ENCODE results near the gene TET1.
"Not testable (repeated sequence)": the region's sequence is repeated elsewhere in the genome, so short reads cannot be mapped to it uniquely, and the experiment has no call there.

TET1 gene

DNA sequence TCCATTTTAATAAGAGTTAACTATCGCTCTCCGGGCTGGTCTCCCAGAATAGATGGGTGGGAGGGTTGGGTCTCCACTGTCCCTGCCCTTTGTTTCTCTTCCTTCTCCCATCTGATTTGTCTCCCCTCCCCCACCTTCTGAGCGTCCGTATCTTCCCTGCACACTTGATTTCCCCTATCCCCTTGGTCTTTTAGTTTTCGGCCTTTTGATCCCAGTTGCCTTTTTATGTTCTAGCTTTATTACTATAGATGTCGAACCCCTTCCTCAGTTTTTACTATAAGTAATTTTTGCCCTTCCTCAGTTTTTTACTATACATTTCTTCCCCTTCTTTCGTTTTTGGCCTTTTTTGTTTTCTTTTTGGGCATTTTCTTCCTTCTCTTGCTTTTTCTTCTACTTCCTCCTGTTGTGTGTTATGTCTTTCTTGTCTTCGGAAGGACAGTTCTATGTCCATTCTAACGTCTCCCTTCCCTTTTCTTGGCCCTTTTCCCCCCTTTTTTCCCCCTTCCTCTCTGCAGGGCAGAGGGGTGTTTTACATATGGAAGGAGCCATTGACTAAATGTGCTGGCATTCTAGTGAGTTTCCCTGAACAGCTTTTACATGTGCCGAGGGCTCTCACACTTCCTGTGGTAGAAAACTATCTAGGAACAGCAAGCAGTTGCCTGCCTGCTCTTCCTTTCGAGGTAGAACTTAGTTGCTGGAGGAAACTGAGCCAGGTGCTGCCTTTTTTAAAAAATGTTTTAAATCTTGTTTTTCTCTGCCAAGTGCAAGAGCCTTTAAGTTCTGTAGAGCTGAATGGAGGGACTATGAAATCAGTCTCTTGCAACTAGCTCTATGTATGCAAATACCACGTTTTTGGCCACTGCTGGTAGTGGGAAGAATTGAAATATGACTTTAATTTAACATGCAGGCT is 2.8 kb downstream of the TET1 start:
- DNase-seq (ENCODE audit: low read depth in 2 of 2) = no peak

DNA sequence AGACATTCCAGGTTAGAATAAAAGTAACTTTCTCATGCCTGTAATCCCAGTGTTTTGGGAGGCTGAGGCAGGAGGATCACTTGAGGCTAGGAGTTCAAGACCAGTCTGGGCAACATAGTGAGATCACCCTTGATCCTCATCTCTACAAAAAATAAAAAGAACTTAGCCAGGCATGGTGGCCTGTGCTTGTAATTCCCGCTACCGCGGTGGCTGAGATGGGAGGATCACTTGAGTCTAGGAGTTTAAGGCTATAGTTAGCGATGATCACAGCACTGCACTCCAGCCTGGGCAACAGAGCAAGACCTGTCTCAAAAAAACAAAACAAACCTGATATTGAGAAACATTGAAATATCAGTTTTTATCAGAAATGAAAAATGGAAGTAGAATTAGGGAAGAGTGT is 4.6 kb downstream of the TET1 start:
- DNase-seq (ENCODE audit: low read depth in 2 of 2) = no peak

DNA sequence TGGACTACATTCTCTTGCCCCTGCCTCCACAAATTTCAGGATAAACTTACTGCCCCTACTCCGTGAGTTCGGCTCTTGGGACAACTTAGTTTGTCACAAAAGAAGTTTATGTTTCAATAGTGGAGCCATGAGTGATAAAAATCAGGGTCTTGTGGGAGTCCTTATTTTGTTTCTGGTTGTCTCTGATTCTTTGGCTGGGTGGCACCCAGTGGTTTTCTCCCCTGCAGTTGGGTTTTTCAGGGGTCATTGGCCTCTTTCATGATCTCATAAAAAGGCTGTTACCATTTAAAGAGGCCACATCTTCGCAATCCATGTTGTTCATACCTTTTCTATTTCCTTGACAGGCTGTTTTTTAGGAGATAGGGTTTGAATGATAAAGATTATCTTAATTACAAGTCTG is 5.5 kb downstream of the TET1 start:
- DNase-seq (ENCODE audit: low read depth in 2 of 2) = no peak

- DNase-seq (ENCODE audit: low read depth in 2 of 2) = no peak
Measured at GRCh38 chr10:68566351-68566750, 6.2 kb downstream of the TET1 start.

DNA sequence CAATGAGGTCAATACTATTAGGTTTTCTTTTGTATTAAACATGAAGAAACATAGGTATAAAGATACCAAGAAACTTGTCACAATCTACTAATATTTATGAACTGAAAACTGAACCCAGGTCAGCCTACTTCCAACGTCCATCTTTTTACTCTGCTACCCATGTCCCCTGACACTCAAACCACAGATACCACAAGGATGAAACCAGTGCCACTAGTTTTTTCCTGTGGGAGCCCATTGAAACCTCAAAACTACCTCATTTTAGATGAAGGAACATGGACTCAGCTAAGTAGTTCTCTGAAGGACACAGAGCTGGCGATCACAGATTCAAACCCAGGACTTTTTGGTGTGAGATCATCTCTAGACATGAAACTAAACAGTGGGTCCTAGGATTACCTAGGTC is 6.8 kb downstream of the TET1 start:
- DNase-seq (ENCODE audit: low read depth in 2 of 2) = no peak

DNA sequence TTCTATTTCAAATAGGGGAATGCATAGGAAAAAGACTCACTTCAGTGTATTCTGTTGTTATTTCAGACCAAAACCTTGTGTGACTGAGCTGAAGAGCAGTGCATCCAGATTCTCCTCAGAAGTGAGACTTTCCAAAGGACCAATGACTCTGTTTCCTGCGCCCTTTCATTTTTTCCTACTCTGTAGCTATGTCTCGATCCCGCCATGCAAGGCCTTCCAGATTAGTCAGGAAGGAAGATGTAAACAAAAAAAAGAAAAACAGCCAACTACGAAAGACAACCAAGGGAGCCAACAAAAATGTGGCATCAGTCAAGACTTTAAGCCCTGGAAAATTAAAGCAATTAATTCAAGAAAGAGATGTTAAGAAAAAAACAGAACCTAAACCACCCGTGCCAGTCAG is 12.0 kb downstream of the TET1 start:
- no peak for DNase-seq (ENCODE audit: low read depth in 2 of 2)

- DNase-seq (ENCODE audit: low read depth in 2 of 2) = no peak
Measured at GRCh38 chr10:68574051-68574450, 13.9 kb downstream of the TET1 start.

- DNase-seq (ENCODE audit: low read depth in 2 of 2) = no peak
Measured at GRCh38 chr10:68576118-68576517, 16.0 kb downstream of the TET1 start.

- no peak for DNase-seq (ENCODE audit: low read depth in 2 of 2)
Measured at GRCh38 chr10:68578974-68579373, 18.8 kb downstream of the TET1 start.

DNA sequence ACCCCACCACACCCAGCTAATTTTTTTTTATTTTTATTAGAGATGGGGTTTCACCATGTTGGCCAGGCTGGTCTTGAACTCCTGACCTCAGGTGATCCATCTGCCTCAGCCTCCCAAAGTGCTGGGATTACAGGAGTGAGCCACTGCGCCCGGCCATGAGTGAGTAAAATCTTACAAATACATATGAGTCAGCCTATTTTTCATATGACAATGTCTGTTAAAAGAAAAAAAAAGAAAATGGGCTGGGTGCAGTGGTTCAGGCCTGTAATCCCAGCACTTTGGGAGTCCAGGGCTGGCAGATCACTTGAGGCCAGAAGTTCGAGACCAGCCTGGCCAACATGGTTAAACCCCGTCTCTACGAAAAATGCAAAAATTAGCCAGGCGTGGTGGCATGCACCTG is 24.1 kb downstream of the TET1 start:
- not testable (repeated sequence) for DNase-seq (ENCODE audit: low read depth in 2 of 2)

DNA sequence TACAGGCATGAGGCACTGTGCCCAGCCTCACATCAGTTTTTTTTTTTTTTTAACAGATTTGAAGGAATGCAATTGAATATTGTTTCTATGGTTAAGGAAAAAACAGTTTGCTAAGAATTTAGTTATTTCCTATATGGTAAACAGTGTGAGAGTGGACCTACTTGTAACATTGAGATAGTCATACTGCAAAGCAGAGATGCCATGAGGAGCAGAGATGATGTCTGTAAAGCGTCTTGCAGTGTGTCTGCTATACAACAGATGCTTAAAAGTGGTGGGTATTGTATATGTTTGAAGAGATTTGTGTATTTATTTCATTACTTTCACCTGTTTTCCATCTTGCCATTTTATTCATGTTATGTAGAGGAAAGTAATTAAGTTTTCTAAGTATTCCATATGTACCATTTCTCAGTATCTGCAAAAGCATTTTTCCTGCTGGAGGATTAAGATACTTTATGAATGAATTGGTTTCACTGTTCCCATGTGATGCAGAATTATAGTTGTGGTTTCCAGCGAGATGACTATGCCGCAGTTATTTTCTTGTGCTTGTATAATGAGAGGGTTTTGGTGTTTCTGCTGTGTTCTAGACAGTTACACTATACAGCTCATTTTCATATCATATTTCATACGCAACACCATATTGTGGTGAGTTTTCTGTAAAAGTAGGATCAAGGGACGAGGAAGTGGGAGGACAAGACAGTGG is 26.6 kb downstream of the TET1 start:
- DNase-seq (ENCODE audit: low read depth in 2 of 2) = no peak

DNA sequence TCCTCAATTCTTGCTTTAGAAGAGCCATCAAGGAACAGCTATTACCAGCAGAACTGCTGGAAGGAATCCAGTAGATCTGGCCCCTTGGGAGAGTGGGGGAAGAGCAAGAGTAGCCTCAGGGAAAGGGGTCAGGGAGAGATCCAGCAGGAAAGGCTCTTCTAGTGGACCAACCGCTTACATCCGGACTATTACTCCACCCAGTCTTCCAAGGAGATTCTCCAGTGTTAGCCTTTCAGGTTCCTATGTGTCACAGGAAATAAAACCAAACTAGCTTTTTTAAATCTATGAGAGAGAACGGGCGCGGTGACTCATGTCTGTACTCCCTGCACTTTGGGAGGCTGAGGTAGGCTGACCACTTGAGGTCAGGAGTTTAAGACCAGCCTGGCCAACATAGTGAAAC is 34.3 kb downstream of the TET1 start:
- DNase-seq (ENCODE audit: low read depth in 2 of 2) = no peak

DNA sequence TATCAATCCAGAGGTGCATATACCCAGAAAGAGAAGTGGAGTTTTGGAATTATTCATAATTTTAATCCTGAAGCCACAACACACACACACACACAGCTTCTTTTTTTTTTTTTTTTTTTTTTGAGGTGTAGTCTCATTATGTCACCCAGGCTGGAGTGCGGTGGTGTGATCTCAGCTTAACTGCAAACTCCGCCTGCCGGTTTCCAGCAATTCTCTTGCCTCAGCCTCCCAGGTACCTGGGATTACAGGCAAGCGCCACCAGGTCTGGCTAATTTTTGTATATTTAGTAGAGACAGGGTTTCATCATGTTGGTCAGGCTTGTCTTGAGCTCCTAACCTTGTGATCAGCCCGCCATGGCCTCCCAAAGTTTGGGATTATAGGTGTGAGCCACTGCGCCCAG is 35.4 kb downstream of the TET1 start:
- no peak for DNase-seq (ENCODE audit: low read depth in 2 of 2)

GRCh38 chr10:68597407-68597806 is 37.3 kb downstream of the TET1 start:
- DNase-seq (ENCODE audit: low read depth in 2 of 2) = no peak

DNA sequence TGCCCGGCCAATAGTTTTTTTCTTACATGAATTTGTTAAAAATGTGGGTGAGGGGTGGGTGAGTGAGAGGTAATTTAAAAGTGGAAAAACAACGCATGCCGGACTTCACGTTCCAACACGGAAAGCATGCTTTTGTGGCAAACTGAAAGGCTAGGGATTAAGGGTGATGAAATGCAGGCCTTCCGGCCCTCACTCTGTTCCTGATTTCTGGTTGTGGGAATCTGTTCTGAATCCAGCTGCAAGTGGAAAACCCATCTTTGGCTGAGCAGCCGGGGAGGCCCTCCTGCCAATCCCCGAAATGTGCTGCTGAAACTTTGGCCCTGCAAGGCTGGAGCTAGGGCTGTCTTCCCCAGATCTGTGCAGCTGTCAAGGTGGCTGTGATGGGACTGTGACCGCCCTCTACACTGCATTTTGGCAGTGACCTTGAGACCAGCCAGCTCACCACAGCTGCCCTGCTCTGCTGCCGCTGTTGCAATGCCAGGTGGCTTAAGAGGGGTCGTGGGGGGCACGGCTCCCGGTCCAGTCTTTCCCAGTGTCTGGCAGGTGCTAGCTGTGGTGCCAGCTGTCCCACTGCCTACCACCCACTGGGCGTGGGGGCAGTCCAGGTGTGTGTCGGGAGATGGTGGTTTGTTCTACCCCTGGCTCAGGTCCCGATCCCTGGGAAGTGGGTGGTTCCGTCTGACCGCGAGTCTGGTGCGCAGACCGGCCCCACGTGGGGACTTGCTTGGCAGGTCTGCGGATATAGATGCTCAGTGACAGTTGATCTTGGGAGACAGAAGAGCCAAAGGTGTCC is 39.0 kb downstream of the TET1 start:
- DNase-seq (ENCODE audit: low read depth in 2 of 2) = no peak

DNA sequence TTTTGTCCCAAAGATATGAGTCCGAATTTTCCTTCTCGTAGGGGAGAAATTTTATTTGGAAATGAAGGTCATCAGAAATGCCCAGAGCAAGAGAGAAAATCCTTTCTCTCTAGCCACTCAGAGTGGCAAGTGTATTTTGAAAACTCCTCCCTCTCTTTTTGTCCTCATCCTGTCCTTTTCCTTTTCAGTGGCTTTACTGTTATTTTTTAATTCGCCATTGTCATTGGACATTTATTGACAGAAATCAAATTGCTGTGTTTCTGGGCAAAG is 39.6 kb downstream of the TET1 start:
- DNase-seq (ENCODE audit: low read depth in 2 of 2) = no peak

GRCh38 chr10:68600041-68600778 is 40.1 kb downstream of the TET1 start:
- no peak for DNase-seq (ENCODE audit: low read depth in 2 of 2)

DNA sequence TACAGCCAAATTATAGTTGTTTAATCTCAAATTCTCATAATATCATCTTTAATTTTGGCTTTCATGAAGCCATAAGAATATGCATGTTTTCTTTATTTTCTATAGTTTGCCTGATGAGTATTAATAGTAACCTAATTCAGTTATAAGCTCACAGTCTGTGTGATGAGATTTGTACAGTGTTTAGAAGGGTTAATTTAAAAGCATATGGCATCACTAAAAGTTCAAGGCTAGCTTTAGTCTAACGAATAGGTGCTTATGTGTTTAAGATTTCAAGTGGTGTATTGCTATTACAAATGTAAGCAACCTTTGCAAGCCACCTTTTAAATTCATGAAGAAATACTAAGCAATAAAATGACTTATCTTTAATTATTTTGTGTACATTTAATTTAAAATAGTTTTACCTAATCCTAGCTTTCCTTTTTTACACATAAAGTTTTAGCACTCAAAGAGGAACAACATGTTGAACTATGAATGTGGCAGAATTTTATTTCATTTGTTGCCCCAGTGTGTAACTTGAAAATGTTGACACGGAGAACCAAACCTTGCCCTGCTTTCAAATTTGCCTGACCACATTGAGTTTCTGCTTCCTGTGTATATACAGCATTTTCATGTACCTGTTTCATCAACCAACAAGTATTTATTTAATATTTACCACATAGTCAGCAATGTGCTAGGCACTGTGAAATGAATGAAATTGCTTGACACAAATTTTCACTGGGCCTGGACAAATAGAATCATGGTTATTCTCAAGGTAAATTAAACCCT is 41.5 kb downstream of the TET1 start:
- no peak for DNase-seq (ENCODE audit: low read depth in 2 of 2)

GRCh38 chr10:68602434-68602833 is 42.3 kb downstream of the TET1 start:
- DNase-seq (ENCODE audit: low read depth in 2 of 2) = no peak

DNA sequence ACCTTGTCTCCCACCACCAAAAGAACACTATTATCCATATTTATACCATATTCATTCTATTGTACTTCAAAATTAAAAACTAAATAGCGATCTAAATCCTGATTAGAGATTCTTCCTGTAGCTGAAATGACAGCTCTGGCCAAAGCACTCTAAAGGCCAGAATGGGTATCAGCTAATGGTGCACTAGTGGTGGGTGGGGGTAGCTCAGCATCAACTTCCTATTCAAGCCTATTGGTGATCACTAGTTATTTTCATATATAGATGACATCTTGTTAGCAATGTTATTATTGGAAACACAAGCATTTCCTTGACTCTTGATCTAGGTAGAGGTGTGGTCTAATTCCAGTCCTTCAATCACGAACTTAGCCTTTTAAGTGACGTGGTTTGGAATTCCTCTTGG is 43.6 kb downstream of the TET1 start:
- no peak for DNase-seq (ENCODE audit: low read depth in 2 of 2)

DNA sequence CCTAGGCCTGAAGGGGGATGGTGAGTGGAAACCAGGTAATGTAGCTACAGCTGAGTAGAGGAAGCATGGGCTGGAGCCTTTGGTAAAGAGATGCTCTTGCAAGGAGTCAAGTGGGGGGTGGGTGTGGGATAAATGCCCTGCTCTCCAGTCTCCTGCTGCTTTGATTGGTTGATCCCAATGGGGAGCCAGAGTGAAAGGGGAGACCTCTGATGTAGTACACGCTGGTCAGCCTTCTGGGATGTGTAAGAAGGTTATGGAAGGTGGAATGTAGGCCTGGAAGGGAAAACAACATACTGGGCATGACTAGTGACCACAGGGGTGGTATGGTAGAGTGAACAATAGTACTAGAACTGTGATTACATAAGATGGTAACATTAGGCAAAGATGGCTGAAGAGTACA is 44.3 kb downstream of the TET1 start:
- DNase-seq (ENCODE audit: low read depth in 2 of 2) = no peak
